PC-3 (cell line): ENCODE data around the gene RAP1GAP2. TPM values are rescaled to one million over a fixed set of nuclear protein-coding genes. Genes with fewer than 3 reads are reported as not detected.

ENCODE experiments used
- ATAC-seq: fragments of 200-7000 bp; cut with Tn5 transposase; 2 replicates; pipeline ENCODE4 v1.9.1; 2020; ENCODE audit warnings: mild to moderate bottlenecking, moderate library complexity
- BruUV-seq: library from RNA; stranded (reverse); fragments of 400-500 nt; replicated peaks from 2 replicates; lab custom pipeline; 2021; lab: Mats Ljungman, UMichigan
- CTCF ChIA-PET: fragments of 300-600 bp; sonication (Branson Sonifier 250); formaldehyde crosslinking; loops from one replicate; lab custom pipeline; 2022; ENCODE audit warnings: antibody characterized with exemption; lab: Charles Lee
- POLR2A ChIA-PET: fragments of 300-600 bp; sonication (Branson Sonifier 250); formaldehyde crosslinking; loops from one replicate; lab custom pipeline; 2022; ENCODE audit warnings: antibody characterized with exemption; ENCODE audit not compliant: unreplicated experiment; lab: Charles Lee
- DNase-seq: peaks from one replicate; pipeline ENCODE4 v3.0.0-alpha.2; 2015
- H2AFZ ChIP-seq: fragments of 300-600 bp; sonication (generic); 2 replicates; pipeline ENCODE4 v1.6.0; 2016; ENCODE audit warnings: antibody characterized with exemption, low read length
- H3F3A ChIP-seq: fragments of 300-600 bp; sonication (generic); one replicate; pipeline ENCODE4 v1.6.0; 2017; ENCODE audit warnings: antibody characterized with exemption, low read length, control low read depth, mild to moderate bottlenecking; ENCODE audit not compliant: unreplicated experiment
- H3K27ac ChIP-seq: fragments of 300-600 bp; sonication (generic); 2 replicates; pipeline ENCODE4 v1.5.1; 2016; ENCODE audit warnings: mild to moderate bottlenecking, low read length
- H3K27me3 ChIP-seq: fragments of 300-600 bp; sonication (generic); 2 replicates; pipeline ENCODE4 v1.6.1; 2016; ENCODE audit warnings: low read length, mixed read lengths
- H3K36me3 ChIP-seq: fragments of 300-600 bp; sonication (generic); 2 replicates; pipeline ENCODE4 v1.6.1; 2016; ENCODE audit warnings: low read depth, mixed run types, low read length, mixed read lengths
- H3K4me1 ChIP-seq: fragments of 300-600 bp; sonication (generic); 2 replicates; pipeline ENCODE4 v1.5.1; 2016; ENCODE audit warnings: low read length; ENCODE audit not compliant: insufficient read depth
- H3K4me2 ChIP-seq: fragments of 300-600 bp; sonication (generic); 2 replicates; pipeline ENCODE4 v1.6.0; 2016; ENCODE audit warnings: low read length
- H3K4me3 ChIP-seq: fragments of 300-600 bp; sonication (generic); 2 replicates; pipeline ENCODE4 v1.5.1; 2016; ENCODE audit warnings: mild to moderate bottlenecking, low read length, mixed read lengths
- H3K79me2 ChIP-seq: fragments of 300-600 bp; sonication (generic); 2 replicates; pipeline ENCODE4 v1.6.1; 2017; ENCODE audit warnings: low read length, mixed read lengths
- H3K9ac ChIP-seq: fragments of 300-600 bp; sonication (generic); 2 replicates; pipeline ENCODE4 v1.6.0; 2016; ENCODE audit warnings: mild to moderate bottlenecking, low read length
- H3K9me2 ChIP-seq: fragments of 300-600 bp; sonication (generic); replicated peaks from 2 replicates; pipeline ENCODE4 v1.6.1; 2016; ENCODE audit warnings: mixed run types, low read length, mixed read lengths
- H3K9me3 ChIP-seq: fragments of 300-600 bp; sonication (generic); 2 replicates; pipeline ENCODE4 v1.6.1; 2016; ENCODE audit warnings: low read length, mixed read lengths
- H4K20me1 ChIP-seq: fragments of 300-600 bp; sonication (generic); 2 replicates; pipeline ENCODE4 v1.6.1; 2016; ENCODE audit warnings: low read length, mixed read lengths
- CTCF ChIP-seq: fragments of 300-600 bp; sonication (generic); conservative IDR thresholded peaks from 2 replicates; pipeline ENCODE4 v1.5.1; 2017; ENCODE audit warnings: antibody characterized with exemption, low read depth, mild to moderate bottlenecking, low read length
- EZH2 ChIP-seq: fragments of 300-600 bp; sonication (generic); IDR thresholded peaks from one replicate; pipeline ENCODE4 v1.6.1; 2017; ENCODE audit warnings: antibody characterized with exemption, mild to moderate bottlenecking, low read length; ENCODE audit not compliant: unreplicated experiment
- EZH2phosphoT487 ChIP-seq: fragments of 300-600 bp; sonication (generic); IDR thresholded peaks from 2 replicates; pipeline ENCODE4 v1.6.1; 2018; ENCODE audit warnings: mild to moderate bottlenecking, antibody characterized with exemption, low read length, borderline replicate concordance
- intact Hi-C: fragments of 100-400 bp; cut with micrococcal nuclease; formaldehyde crosslinking; loops from 2 replicates; pipeline ENCODE4 v1.9.0; 2023
- total RNA-seq: library from RNA; depleted of rRNA; stranded (reverse); fragments of >200 nt; gene quantifications from 2 replicates; pipeline ENCODE4 v1.2.3, GENCODE V29; 2014

Gene RAP1GAP2
- total RNA-seq, 1 experiment from 2014 or later: 14.5 TPM

GRCh38 chr17:2964370-2964769 is 168.1 kb downstream of the RAP1GAP2 start:
- ChIA-PET POLR2A (no interaction called here), CTCF (no interaction called here)
- Histone ChIP-seq H3K9me2 (no peaks in the 10 kb centered on the region), H3K36me3 (no peaks in the 10 kb centered on the region), H3K4me1 (peaks cover 34% of the 10 kb centered on the region), H4K20me1 (no peaks in the 10 kb centered on the region), H3K27ac (no peak overlapping the region), H3K4me3 (no peak overlapping the region), H3K27me3 (no peaks in the 10 kb centered on the region), H2AFZ (no peak overlapping the region), H3F3A (peaks cover 9% of the 10 kb centered on the region), H3K4me2 (no peak overlapping the region), H3K9ac (no peak overlapping the region), H3K9me3 (no peaks in the 10 kb centered on the region), H3K79me2 (0 out of 2 replicates have a peak, but pooled peaks cover 2% of the 10 kb centered on the region)
- TF ChIP-seq EZH2: no peak
- no peak for TF ChIP-seq EZH2phosphoT487
- no peak for TF ChIP-seq CTCF
- DNase-seq (no peak), ATAC-seq (no peak)
- intact Hi-C loops: no loop called here
- no TSS peak for BruUV-seq

GRCh38 chr17:2964831-2965230 is 168.6 kb downstream of the RAP1GAP2 start:
- peaks cover 29% of the 10 kb centered on the region for H3K4me1 ChIP-seq
- no peaks in the 10 kb centered on the region for H4K20me1 ChIP-seq
- no peaks in the 10 kb centered on the region for H3K79me2 ChIP-seq
- peak overlapping the region; percentile 76; the same call in 1 of the 2 replicates for H3K4me2 ChIP-seq
- H3K4me3 ChIP-seq: no peak overlapping the region
- ATAC-seq (no peak), DNase-seq (no peak)
- BruUV-seq: no TSS peak
- intact Hi-C loops: no loop called here
- H3K9ac ChIP-seq: peak overlapping the region; percentile 50; the same call in 1 of the 2 replicates
- H3K27me3 ChIP-seq: no peaks in the 10 kb centered on the region
- no peaks in the 10 kb centered on the region for H3K9me2 ChIP-seq
- peaks cover 9% of the 10 kb centered on the region for H3F3A ChIP-seq
- no peaks in the 10 kb centered on the region for H3K36me3 ChIP-seq
- H2AFZ ChIP-seq: no peak overlapping the region
- POLR2A ChIA-PET: no interaction called here
- peak overlapping the region; percentile 91 for H3K27ac ChIP-seq
- H3K9me3 ChIP-seq: no peaks in the 10 kb centered on the region
- TF ChIP-seq CTCF: no peak
- TF ChIP-seq EZH2phosphoT487: no peak
- CTCF ChIA-PET: no interaction called here
